GM19452 (cell line): ENCODE data around the gene AFF3.

ENCODE experiments used
- ATAC-seq: cut with Tn5 transposase; IDR thresholded peaks from one replicate; pipeline ENCODE4 v1.9.1; 2021; ENCODE audit not compliant: unreplicated experiment

The AFF3 gene

DNA sequence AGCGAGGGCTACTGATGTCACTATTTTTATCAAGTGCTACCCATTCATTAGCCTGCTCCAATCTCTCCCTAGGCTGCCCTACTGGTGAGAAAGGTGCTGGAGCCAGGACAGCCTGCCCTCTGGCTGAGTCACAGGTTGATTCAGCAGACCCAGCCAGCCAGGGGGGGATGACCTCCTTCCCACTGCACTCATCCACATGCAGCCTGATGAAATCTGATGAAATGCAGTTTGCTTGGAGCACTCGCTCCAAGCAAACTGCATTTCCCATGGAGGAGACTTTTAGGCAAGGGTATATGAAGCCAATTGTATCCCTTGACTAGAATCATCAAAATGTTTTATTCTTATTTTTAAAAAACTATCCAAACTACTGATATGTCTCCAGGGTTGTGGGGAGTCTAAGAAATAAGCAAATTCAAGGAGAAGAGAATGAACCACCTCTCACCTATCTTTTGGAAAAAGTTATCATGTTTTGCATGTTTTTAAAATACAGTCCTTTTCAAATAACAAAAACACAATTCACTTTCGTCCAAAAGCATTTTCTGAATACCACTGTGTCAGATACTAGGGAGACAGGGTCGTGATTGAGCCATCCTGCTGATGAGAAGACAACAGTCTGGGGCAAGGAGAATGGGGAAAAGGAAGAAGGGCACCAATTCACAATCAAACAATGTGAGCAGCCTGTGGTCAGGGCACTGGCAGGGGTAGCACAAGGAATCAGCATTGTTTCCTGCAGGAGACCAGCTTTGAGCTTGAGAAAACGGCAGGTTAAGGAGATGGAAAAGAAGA, 128.3 kb downstream of the AFF3 start:
- no peak for ATAC-seq

DNA sequence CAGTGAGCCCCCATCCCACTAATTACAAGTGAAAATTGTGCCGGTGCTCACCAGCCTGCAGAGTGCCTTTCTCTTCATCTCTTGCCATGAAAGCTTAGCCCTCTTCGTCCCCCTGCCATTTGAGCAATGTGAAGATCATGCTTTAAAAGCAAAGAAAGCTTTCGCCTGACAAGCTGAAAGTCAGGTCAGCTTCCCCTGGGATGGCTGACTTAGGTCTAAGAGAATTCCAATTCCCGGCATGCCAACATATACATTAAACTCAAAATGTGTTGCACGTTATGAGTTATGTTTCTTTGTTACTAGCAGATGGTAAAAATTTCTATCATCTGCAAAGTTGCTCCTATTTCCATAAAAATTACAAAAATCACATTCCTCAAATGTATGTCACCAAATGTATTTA, 129.8 kb downstream of the AFF3 start:
- ATAC-seq: no peak

DNA sequence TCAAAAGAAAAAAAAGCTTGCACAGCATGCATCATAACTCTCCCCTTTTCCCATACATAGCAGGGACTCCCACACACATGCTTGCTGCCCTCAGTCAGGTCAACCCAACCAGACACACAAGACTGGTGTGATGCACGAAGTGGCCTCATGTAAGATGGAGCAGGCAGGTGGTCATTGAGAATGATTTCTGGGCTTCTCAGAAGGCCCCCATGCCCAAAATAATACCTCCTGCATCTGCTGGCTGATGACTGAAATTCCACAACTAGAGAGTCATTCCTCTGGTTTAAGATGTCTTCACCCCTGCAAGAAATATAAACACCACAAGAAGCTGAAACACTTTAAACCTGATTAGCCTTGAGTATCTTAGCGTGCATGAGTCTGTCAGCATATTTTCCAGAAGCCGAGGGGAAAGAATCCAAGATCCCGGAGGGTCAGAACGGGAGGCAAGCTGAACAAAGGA, 131.1 kb downstream of the AFF3 start:
- ATAC-seq: no peak

DNA sequence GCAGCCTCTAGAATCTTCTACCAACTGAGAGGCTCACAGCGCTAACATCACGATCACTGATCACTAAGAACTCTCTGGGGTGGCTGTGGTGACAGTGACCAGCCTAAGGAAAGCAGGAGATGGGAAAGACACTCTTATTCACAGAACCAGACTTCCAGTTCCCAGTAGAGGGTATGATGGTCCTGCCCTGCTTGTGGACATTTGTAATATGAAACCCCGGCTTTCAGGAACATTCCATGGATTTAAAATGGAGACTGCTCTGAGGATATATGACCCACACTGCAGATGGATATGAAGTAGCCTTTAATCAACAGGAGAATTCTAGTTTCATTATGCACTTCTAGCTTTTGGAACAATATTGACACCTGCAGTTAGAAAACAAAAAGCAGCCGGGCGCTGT, 131.8 kb downstream of the AFF3 start:
- no peak for ATAC-seq

DNA sequence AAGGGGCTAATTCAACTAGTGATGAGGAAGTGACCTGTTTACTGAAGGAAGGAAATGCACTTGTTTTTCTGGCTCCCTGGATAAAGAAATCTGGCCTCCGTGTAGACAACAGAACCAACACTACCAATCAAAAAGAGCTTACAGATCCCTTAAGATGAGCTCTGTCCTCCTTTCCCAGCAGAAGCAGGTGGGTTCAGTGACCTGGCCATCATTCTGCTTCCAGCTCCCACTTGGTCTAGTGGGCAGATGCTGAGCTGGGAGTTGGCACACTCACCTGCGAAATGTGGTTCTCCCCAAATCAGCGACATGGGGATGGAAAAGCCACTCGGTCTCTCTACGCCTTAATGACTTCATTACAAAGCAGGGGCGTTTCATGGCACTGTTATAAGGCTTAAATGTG, 132.6 kb downstream of the AFF3 start:
- ATAC-seq: no peak

DNA sequence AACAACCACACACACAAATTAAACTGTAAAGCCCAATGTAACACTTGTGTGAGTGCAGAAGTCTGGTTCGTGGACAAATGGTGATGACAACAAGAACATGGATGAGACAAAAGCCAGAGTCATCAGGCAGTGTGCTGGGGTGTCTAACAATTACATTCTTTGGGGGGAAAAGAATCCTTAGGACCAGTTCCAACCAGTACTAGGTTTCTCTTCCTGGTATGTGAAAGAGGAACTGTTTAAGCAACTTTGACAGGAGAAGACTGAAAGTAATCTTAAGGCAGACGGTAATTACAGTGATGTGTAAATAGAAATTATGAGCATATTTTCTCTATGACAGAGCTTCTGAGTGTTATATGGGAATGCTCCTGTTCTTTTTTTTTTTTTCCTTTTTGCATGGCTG, 133.4 kb downstream of the AFF3 start:
- ATAC-seq: no peak

DNA sequence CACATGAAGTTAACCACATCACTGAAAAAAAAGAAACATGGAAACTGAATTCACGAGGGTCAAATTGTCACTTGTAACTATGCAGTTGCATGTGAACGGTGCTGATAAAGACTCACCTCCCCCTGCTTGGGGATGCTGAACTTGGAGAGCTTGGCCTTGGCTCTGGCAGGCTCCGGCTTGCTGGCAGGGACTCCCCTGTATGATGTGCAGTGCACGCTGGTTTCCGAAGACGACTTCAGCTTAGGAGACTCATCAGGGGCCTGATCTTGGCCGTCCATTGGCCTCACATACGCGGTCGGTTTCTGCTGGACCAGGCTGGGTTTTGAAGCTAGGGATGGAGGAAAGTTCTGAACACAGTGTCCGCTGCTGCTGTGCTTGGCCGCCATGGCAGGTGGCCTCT, 135.9 kb downstream of the AFF3 start:
- ATAC-seq: no peak

DNA sequence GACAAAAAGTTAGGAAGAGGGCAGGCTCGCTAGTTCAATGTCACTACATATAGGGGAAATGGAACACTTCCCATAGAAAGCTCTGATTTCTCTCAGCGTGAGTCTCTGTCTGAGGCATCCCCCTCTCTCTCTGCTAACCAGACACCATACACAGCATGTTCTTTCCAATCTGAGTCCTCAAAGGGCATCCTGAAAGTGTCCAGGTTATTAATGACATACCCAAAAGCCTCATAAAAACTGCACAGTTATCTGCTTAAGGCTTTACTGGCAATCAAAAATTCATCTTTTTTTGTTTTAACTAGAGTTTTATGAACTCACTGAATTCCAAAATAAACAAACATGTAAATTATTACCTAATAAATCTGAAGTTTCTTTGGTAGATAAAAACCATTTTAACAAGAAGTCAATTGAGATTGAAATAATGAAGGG, 137.4 kb downstream of the AFF3 start:
- no peak for ATAC-seq

DNA sequence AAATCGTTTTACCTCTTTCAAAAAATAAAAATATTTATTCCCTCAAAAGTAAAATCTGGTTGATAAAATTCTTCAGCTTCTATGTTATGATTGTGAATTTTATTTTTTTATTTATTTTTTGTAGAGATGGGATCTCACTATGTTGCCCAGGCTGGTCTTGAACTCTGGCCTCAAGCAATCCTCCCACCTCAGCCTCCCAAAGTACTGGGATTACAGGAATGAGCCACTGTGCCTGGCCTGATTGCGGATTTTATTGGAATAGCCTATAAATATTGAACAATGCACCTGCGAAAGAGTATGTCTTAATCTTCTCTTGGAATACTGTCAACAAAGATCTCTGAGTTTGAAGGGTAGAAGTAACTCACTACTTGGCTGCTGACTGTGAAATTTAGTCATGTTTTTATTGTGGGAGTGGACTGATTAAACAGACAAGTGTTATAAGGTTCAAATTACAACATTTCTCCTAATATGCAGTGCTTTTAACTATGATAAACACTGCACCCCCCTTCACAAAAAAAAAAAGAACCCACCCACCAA, 138.0 kb downstream of the AFF3 start:
- no peak for ATAC-seq

DNA sequence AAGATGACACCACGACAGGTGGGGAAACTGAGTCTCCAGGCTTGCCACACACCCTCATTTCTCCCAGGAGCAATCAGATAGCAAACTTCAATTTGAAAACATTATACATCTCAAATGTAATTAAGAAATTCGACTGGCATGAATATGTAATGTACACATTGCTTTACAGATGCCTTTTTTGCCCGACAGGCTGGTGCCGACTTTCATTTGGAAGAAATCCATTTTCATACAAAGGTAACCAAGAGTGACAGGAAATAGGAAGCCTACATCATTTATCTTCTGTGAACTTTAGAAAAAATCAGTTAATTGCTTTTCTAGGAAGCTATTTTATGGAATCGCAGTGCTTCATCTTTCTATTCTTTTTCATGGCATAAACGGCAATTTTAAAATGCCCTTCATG, 140.3 kb downstream of the AFF3 start:
- ATAC-seq: no peak

DNA sequence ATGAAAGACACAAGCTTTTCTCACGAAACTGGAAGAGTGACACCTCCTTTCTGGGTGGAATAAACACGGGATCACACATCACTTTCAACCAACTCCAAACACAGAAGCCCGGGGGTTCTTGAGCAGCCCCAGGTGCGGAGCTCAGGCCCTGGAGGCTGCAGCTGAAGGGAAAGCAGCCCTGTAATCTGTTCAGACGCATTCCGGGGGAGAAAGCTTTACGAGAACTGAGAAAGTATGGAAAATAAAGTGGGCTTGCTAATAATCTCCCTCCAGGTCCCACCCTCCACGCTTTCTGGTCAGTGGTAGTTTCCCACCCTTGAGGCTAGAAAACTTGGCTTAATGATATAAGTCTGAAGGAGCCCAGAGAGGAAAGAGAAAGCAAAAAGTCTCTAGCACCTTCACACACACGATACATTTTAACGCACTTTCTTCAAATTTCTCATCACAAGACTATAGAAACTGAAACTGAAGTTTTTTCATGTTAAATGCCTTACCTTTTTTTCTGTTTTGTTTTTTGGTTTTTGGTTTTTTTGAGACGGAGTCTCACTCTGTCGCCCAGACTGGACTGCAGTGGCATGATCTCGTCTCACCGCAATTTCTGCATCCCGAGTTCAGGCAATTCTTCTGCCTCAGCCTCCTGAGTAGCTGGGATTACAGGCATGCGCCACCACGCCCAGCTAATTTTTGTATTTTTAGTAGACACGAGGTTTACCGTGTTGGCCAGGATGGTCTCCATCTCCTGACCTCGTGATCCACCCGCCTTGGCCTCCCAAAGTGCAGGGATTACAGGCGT, 141.3 kb downstream of the AFF3 start:
- ATAC-seq: no peak

DNA sequence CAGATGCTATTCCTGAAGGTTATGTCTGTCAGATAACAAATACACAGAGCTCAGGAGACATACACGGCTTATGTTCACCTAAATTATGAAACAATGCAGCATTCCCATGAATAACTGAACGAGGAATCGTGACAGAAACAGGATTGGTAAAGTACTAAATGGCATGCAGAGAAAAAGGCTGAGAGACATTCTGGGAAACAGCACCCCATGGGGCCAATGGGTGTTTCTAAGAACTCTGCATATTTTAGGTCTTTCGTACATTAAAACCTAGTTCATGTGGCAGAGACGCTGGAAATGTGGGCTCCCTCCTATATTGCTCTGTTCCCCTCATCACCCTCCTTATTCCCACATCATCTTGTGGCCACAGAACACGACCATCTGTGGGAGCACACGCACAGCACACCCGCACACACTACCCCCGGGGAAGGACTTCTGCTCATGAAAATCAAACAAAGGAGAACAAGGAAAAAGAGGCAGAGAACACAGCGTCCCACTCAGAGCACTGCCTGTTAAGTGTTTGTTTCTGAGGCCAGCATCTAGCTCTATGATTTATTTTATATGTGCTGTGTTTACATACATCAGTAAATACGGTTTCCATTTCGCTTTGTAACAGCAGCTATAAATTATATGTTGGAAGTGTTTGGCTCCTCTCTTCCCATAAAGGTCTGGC, 143.6 kb downstream of the AFF3 start:
- ATAC-seq: no peak

DNA sequence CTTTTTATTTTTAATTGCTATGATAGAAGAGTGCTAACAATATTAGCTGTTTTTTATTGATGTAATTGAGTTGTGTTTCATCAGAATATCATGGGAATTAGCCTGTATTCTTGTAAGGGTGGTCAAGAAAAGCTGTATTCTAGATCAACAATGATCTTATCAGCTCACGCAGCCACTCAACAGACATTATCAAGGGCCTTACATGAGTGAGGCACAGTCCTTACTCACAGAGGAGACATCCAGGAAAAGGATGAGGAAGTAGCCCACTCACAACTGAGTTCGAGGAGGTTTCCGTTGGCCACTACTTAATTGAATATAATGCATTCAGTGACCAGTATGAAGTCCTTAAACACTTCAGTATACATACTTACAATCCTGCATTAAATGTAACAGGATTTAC, 152.5 kb downstream of the AFF3 start:
- ATAC-seq: no peak

DNA sequence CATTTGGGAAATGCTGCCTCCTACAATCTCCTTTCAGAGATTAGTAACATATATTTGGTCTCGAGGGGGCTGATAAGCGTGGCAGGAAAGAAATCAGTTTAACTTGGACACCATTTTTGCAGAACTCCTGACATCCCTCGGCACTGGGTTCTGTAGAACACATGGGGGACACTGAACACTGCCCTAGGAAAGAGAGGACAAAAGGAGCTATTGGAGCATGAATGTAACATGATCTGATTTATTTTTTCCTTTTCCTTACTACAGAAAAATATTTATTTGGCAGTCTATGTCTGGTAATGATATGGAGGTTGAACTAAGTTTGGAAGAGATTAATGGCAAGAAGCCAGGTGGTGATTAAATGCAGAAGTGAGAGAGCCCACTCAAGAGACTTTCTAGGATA, 153.8 kb downstream of the AFF3 start:
- ATAC-seq: no peak

DNA sequence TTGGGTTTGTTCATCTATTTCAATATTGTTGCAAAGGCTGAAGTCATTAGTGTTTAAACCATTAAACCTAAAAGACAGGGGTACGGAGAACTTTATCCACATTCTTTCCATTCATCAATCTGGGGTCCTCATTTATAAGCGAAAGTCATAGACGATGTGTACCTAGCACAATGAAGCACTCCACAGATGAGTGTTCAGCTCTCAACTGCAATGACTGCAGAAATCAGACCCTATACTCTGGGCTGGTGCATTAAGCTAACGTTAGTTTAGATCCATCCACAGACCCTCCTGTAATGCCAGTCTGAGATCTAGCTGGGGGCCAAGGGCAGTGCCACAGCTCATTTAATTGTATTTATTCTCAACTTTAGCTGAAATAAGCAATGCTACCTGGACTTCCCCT, 155.2 kb downstream of the AFF3 start:
- no peak for ATAC-seq

DNA sequence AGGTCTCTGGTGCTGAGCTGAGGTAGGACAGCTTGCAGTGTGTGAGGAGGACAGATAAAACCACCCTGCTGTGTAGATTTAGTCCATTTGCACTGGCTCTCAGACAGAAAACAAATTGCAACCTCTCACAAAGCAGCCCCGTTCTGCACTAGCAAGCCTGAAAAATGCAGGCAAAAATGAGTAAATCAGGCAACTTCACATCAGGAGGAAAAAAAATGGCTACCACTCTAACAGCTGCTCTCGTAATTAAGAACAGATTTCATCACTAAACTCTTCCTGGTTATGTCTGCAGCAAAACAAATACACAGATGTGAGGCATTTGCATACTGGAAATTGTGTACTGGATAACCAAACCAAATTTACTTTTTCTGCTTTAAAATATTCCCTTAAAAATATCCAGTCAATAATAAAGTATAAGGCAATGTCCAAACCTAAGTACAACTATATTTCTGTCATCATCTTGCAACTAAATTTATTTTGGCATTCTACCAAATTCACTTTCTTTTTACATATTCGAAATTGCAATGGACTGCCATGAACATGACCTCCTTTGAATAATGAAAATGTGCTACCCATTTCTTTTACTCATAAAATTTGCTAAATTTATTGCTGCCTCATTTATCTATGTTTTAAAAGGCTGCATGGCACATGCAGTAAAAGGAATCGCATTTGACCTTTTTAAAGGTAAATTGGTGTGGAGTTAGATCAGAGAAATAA, 157.4 kb downstream of the AFF3 start:
- no peak for ATAC-seq

DNA sequence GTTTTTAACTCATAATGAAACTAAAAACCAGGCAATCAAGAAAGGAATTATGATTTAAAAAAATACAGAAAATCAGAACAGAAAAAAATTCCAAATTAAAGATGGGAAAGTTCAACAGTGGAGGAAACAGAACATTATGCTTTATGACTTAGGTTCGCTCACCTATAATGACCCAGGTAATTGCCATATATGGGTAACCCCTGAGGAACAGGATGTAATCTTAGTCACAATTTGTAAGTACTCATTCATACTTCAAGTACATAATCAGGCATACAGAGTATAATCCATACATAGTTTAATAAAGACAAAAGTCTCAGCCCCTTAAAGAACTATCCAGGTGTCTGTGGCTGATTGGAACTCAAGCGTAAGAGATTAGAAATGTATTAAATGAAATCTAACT, 159.6 kb downstream of the AFF3 start:
- ATAC-seq: no peak

DNA sequence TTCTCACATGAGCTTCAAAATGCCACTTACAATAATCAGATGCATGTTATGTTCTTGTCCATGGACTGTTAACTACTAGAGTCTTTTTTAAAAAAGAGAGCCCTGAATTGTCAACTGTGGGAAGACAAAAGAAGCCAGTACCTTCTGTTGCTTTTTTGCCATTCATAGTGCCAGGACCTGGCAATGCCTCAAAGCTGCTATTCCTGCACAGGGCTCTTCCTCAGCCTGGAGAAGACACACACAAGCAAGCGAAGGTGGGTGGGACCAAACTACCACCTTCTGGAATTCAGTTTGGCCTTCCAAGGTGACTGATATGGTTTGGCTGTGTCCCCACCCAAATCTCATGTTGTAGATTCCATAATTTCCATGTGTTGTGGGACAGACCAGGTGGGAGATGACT, 160.6 kb downstream of the AFF3 start:
- ATAC-seq: no peak

DNA sequence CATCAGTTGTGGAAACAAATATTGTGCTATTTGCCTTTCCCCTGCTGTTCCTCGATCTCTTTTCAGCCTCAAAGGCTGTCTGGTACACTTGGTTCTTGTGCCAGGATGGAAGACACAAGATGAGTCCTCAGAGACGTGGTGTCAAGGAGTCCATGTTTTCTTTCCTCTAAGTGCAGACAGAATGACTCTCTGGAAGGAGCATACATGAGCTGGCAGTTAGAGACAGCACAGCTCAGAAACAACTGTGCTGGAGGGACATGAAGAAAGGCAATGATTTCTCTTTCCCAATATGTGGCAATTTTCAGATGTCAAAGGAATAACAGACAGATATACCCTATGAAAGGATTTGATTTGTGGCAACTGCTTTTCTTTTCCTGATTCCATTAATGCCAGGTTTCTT, 162.2 kb downstream of the AFF3 start:
- ATAC-seq: no peak

DNA sequence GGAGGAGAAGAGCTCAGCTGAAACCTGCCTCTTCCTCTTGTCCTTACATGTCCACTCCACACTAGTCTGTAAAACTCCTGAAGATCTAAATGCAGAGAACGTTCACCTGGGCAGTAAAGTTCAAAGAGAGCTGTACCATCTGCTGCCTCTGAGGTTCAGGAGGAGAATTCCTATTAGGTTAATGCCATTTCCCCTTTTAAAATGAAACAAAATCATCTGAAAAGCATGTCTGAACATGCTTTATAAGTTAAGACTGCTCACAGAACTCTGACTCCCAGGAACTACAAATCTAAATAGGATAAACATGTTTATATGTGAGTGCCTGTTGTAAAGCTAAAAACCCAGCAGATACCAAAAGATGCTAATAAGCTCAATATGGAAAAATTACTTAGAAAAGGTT, 164.4 kb downstream of the AFF3 start:
- ATAC-seq: no peak

DNA sequence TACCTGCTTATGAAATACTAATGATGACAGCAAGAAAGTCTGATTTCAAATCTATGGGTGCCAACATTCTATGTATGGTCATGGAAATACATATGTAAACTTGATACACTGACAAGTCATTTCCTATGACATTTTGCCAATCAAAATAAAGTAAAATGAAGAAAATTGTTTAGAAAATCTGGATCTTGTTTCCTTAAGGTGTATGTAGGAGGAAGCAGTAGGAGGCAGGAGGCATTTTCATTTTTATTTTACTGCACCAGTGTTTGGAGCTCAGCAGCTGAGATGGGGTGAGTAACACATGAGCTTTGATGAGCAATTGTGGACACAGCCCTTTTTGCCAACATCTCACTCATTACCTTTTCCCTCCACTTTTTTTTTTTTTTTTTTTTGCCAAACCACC, 167.0 kb downstream of the AFF3 start:
- no peak for ATAC-seq
